ENCODE results near the gene POC1A.
A peak's percentile ranks its signal among the peaks of the same experiment; 100 is the strongest.

POC1A gene

GRCh38 chr3:52150860-52151259, 3.4 kb downstream of the POC1A start:
- no peak for DNase-seq (ENCODE audit: low read depth)

DNA sequence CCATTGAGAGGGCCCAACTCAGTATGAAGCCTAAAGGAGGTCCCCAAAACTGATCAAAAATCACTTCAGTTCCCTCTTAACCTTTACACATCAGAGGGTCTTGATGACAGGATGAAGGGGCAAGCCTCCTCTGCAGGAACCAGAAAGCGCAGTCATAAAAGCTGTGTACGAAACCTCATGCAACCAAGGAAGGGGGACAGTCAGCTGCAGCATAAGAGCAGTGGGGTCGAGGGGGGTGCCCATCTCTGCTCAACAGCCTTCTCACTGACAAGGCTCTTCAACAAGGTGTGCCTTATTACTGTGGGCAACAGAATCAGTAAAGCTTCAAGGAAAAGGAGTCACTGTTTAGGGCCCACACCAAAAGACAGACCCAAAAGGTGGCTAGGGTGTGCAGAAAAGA, 3.9 kb downstream of the POC1A start:
- DNase-seq (ENCODE audit: low read depth): no peak

GRCh38 chr3:52149726-52150125, 4.5 kb downstream of the POC1A start:
- no peak for DNase-seq (ENCODE audit: low read depth)

- no peak for DNase-seq (ENCODE audit: low read depth)
These were observed 5.2 kb downstream of the POC1A start for GRCh38 chr3:52149021-52149420.

DNA sequence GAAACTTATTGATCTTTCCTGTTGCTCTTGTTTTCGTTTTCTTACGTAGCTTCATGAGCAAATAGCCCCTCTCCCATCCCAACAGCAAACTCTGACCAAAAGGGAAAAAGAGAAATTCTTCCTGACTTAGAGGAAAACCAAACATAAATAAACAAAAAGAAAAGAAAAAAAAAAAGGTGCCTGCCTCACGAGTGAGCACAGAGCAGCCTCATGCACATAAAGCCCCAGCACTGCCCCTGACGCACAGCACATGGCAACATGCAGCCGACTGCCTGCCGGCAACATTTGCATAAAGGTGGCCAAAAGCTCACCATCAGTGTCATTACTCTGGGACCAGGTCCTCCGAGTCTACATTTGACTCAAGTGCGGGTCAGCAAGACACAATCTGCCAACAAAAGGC, 6.4 kb downstream of the POC1A start:
- DNase-seq (ENCODE audit: low read depth): no peak

GRCh38 chr3:52146811-52147210, 7.4 kb downstream of the POC1A start:
- DNase-seq (ENCODE audit: low read depth): no peak

DNA sequence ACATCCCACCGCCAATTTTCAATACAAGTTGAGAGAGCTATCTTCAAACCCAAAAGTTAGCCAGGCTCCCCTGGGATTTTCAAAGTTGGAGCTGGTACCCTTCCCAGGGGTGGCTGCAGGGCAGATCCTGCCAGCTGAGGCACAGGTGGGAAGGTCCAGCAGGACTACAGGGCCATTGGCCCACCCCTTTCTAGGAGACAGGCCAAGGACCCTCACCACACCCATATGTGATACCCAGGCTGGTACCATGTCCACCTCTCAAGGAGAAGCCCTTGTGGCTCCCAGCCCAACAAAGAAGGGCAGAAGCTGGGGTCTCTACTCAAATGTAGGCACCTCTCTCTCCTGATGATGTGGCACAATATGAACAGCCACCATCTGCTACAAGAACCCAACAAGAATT, 8.0 kb downstream of the POC1A start:
- no peak for DNase-seq (ENCODE audit: low read depth)

DNA sequence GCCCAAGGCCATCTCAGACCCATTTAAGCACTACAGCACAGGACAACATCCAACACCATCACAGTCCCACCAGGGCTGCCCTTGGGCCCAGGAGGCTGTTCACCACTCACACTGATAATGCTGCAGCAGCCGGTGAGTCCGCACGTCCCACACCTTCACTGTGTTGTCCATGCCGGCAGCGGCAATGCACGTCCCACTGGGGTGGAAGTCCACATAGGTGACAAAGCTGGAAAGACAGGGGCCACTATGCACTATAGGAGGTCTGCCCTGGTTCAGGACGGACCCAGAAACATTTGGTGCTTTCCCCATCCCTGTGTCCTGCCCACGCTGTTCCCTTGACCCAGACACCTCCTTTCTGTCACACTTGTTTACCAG, 8.5 kb downstream of the POC1A start:
- DNase-seq (ENCODE audit: low read depth): no peak

DNA sequence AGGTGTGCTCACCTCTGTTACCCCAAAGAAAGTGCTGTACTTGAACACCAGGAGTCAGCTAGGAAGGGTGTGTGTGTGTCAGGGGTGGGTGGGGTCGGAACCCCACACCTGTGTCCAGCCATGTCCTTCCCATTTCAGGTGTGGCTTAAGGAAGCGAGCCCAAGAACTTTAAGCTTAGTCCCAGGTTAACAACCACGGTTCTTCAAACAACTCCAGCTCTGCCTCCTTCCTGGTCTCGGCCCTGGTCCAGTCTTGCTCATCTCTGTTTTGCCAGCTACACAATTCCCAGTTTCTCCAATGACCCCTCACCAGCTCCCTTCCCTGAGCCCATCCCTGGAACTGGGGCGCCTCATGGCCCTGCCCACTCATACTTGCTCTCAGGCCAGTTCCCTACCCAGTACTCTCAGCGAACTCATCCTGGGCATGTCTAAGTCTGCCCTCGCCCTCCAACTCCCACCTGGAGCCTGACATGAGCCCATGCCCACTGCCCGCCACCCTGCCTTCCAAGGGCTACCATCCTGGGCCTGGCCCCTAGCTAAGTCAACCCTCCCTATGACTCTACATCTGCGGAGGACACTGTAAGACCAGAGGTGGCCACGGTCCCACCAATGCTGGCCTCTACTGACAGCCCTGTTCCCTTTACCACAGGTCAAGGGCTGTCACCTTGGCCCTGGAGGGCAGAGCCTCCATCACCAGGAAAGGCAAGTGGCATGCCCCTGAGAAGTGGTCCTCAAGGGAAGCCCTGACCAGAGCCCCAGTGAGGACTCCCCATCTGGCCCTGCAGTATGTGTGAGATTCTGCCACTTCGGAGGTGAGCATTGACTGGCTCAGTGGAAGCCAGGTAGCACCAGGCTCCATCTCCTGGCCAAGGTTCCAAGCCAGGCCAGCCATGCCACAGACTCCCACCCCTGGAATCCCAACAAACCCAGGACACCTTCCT, 9.2 kb downstream of the POC1A start:
- DNase-seq (ENCODE audit: low read depth): no peak

DNA sequence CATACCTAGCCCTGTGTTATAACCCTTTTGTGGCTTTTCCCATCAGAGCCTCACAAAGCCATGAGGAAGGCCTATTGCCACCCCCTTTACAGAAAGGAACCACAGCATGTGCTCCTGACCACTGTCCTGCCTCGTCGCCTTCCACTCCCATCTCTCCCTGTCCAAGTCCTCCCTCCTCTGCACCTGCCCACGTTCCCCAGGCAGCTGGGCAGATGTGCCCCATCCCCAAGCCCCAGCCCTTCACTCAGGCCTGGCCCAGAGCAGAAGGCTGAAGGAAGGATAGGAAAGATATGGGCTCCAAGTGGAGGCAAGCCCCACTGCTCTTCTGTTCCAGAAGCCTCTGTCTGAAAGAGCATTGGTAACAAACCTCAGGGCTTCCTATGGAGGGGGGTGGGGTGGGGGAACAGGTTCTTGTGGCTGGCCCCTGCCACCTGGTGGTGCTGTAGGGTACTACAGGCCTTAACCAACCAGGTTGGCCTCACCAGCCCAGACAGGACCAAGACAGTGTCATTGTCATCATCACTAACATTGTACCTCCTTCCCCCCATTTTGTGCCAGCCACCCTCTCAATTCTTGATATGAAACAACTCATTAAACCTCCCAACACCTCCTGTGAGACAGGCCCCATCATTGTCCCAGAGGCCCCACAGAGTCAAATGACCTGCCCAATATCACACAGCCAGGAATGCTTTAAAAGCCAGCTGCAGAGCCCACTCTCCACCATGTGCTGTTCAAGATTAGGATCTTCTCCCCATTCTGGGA, 10.0 kb downstream of the POC1A start:
- DNase-seq (ENCODE audit: low read depth): peak; percentile 69

- DNase-seq (ENCODE audit: low read depth): no peak
These were observed 10.6 kb downstream of the POC1A start for GRCh38 chr3:52143616-52144015.

DNA sequence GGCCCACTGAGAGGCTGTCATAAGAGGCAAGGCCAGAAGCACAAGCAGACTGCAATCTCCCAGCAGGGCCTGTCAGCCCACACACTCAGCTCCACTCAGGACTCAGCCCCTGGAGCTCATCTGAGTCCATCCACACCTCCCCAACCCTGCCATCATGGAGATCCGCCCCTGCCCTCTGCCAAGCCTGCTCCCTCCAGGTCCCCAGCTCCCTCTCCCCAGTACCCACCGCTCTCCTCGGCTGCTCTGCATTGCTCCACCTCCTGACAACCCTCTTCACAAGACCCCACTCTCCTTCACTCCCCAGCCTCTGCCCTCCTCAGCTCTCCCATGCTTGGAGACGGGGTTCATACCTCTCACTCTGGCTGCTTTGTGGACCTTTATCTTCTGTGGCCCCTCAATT, 11.1 kb downstream of the POC1A start:
- DNase-seq (ENCODE audit: low read depth): no peak

DNA sequence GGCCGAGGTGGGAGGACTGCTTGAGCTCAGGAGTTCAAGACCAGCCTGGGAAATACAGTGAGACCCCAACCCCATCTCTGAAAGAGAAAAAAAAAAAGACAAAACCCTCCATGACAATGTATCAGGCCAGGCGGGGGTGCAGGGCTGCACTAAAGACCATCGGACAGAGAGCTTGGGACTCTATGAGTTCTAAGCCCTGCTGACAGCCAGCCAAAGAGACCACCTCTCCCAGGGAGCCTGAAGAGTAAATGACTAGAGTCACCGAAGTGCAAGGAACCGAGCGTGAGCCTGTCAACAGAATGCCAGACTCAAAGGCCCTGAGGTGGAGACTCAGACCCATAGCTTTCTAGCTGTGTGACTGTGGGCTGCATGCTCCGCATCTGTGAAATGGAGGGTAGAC, 12.5 kb downstream of the POC1A start:
- DNase-seq (ENCODE audit: low read depth): no peak

- no peak for DNase-seq (ENCODE audit: low read depth)
These were observed 13.5 kb downstream of the POC1A start for GRCh38 chr3:52140769-52141168.

DNA sequence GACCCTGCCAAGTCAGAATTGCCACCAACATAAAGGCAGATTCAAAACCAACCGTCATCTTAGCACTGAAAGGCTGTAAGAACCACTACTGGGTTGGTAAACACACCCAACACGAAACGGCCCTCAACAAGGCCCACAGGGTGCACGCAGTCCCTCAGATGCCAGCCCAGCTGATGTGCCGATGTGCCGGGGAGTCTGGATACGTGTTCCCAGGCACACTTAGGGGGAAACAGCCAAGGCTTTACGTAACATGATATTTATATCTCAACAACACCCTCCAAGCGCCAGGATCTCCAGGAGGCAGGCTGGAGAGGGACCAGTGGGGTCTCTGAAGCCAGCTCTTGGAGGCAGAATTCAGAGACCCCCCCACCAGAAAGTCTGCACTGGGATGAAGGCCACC, 14.2 kb downstream of the POC1A start:
- no peak for DNase-seq (ENCODE audit: low read depth)

DNA sequence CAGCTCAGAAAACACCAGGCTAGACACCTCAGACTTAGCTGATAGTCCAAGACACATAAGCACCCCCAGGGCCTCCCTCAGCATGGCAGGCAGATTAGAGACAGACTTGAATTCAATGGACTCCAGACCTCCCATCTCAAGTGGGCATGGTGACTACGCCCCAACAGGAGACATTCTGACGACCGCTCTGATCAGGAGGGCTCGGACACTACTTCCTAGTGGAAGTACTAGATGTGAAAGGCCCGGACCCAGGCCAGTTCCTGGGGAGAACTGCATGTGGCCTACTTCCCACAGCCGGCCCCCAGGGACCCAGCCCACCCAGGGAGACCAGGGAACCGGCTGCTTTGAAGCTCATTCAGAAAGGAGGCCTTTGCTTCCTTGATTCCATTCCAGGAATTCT, 16.9 kb downstream of the POC1A start:
- no peak for DNase-seq (ENCODE audit: low read depth)

DNA sequence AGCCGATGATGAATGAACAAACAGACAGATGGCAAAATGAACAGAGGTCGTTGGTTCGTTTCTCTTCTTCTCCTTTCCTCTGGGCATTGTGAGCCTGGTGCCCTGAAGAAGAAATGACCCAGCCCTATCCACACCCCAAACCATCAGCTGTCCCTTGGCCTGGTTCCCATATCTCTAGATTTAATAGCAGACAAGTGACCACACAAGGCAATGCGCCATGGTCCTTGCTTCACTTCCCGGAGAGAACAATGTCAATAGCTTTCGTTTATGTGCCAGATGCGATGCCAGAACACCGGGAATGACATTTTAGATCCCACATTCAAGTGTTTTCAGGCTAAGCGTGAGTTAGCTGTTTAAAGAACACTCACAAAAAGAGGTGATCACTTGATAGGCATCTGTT, 17.7 kb downstream of the POC1A start:
- no peak for DNase-seq (ENCODE audit: low read depth)

DNA sequence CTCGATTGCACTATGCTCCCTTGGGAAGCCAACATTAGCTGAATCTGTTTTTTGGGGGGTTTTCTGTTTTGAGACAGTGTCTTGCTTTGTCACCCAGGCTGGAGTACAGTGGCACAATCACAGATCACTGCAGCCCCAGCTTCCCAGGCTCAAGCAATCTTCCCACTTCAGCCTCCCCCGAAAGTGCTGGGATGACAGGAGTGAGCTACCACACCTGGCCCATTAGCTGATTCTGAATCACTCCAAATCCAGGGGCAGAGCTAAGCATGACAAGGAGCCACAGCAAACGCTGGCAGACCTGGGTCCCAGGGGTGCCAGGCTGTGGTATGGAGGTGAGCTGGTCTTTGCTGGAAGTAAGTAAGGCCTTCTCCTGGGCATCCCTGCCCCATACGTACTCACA, 18.9 kb downstream of the POC1A start:
- DNase-seq (ENCODE audit: low read depth): no peak

DNA sequence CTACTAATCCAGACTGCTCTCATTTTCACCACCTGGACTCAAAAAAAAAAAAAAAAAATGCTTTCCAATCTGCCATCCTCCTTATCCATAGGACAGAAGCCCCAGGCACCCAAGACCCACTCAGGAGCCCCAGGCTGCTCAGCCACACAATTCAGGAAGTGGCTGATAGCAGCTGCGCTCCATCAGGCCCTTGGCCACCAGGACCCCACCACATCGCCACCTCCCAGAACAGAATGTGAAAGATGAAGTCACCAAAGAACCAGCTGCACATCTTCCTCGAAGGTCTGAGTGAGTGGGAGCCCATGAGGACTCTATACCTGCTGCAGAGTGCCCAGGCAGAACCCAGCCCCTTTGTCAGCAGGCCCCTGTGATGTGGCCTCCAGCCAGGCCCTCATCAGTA, 19.5 kb downstream of the POC1A start:
- DNase-seq (ENCODE audit: low read depth): no peak

DNA sequence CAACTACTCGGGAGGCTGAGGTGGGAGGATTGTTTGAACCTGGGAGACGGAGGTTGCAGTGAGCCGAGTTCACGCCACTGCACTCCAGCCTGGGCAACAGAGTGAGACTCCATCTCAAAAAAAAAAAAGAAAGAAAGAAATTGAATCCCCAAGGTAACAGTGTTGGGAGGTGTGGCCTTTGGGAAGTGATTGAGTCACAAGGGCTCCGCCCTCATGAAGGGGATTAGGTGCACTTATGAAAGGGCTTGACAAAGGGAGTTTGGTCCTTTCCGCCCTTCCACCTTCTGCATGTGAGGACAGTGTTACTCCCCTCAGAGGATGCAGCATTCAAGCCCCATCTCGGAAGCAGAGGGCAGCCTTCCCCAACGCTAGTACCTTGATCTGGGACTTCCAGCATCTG, 21.3 kb downstream of the POC1A start:
- DNase-seq (ENCODE audit: low read depth): no peak

DNA sequence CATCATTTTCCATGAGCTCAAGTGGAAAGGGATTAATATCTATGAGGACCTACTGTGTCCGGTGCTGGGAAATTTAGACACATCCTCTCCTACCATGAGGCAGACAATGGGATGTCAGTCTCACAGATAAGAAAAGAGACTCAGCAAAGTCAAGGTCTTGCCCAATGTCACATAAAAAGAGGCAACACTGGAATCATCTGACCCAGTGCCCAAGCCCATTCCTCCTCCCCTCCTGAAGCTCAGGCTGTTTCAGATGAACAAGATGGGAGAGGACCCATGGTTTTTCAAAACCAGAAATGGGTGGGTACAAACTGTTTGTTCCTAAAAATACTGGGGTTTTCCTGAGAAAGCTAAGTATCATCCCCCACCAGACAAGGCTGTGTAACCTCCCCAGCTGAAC, 22.2 kb downstream of the POC1A start:
- DNase-seq (ENCODE audit: low read depth): no peak

- DNase-seq (ENCODE audit: low read depth): no peak
These were observed 23.1 kb downstream of the POC1A start for GRCh38 chr3:52130966-52131622.

DNA sequence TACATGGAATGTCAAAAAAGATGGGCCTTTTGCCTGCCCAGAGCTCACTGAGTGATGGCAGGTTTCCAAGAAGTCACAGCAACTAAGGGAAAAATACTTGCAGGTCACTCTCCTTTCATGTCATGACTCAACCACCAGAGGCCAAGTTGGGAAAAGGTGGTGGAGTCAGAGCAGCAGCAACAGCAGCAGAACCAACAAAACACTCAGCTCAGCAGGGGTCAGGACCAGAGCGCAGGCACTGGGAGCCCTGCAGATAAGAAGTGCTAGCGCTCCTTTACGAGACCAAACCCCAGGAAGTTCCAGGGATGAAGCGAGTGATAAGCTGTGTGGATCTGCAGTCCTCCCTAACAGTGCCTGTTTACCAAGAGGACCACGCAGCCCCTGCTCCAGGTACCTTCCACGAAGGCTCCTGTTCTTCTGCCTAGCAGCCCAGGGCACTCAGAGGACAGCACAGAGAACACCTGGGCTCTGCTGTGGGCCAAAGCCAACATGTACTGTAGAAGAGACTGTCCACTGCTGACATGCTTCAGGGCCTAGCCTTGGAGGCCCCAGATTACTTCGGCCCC, 26.0 kb downstream of the POC1A start:
- no peak for DNase-seq (ENCODE audit: low read depth)
